Astrocyte (in vitro differentiated cells and primary cell): Measurements from ENCODE around the gene OTOR. TPM values are rescaled to one million over a fixed set of nuclear protein-coding genes. Genes with fewer than 3 reads are reported as not detected.

Experiments
- DNase-seq: peaks from one replicate; pipeline ENCODE4 v3.0.0-alpha.2; 2010; ENCODE audit warnings: low read depth
- FAIRE-seq: peaks from 2 replicates; lab custom pipeline; 2011; peaks lifted over from hg19 to GRCh38; lab: Jason Lieb, UNC
- H2AFZ ChIP-seq: 2 replicates; pipeline ENCODE4 v1.6.0; 2012; ENCODE audit warnings: low read depth, low read length, inconsistent platforms
- H3K27ac ChIP-seq: 2 replicates; pipeline ENCODE4 v1.5.1; 2011; ENCODE audit warnings: low read depth, low read length, inconsistent platforms
- H3K27me3 ChIP-seq: 2 replicates; pipeline ENCODE4 v1.6.0; 2011; ENCODE audit warnings: low read length, inconsistent platforms; ENCODE audit not compliant: insufficient read depth
- H3K36me3 ChIP-seq: 2 replicates; pipeline ENCODE4 v1.5.1; 2011; ENCODE audit warnings: low read length, inconsistent platforms; ENCODE audit not compliant: insufficient read depth
- H3K4me1 ChIP-seq: 2 replicates; pipeline ENCODE4 v1.5.1; 2011; ENCODE audit warnings: low read length, inconsistent platforms; ENCODE audit not compliant: insufficient read depth
- H3K4me2 ChIP-seq: 2 replicates; pipeline ENCODE4 v1.6.0; 2012; ENCODE audit warnings: low read length, inconsistent platforms
- H3K4me3 ChIP-seq: 2 replicates; pipeline ENCODE4 v1.5.1; 2011; ENCODE audit warnings: low read depth, mild to moderate bottlenecking, low read length, inconsistent platforms; ENCODE audit not compliant: insufficient read depth
- H3K79me2 ChIP-seq: 2 replicates; pipeline ENCODE4 v1.6.0; 2012; ENCODE audit warnings: mild to moderate bottlenecking, low read length, inconsistent platforms; ENCODE audit not compliant: insufficient read depth
- H3K9ac ChIP-seq: 2 replicates; pipeline ENCODE4 v1.6.0; 2012; ENCODE audit warnings: mild to moderate bottlenecking, low read length, inconsistent platforms
- H3K9me3 ChIP-seq: 2 replicates; pipeline ENCODE4 v1.5.1; 2012; ENCODE audit warnings: low read depth, mild to moderate bottlenecking, low read length, inconsistent platforms; ENCODE audit not compliant: insufficient read depth
- H4K20me1 ChIP-seq: 2 replicates; pipeline ENCODE4 v1.6.0; 2012; ENCODE audit warnings: low read length, inconsistent platforms; ENCODE audit not compliant: insufficient read depth
- H3K27ac Mint-ChIP-seq: one replicate; pipeline ENCODE4 v1.8.0; 2021; ENCODE audit warnings: mild to moderate bottlenecking, mixed read lengths; ENCODE audit not compliant: unreplicated experiment
- H3K27me3 Mint-ChIP-seq: one replicate; pipeline ENCODE4 v1.8.0; 2021; ENCODE audit warnings: low read depth, mixed read lengths; ENCODE audit not compliant: unreplicated experiment
- H3K36me3 Mint-ChIP-seq: one replicate; pipeline ENCODE4 v1.8.0; 2021; ENCODE audit warnings: low read depth, mixed read lengths; ENCODE audit not compliant: unreplicated experiment
- H3K4me1 Mint-ChIP-seq: one replicate; pipeline ENCODE4 v1.8.0; 2021; ENCODE audit warnings: low read depth, mixed read lengths; ENCODE audit not compliant: unreplicated experiment
- H3K4me3 Mint-ChIP-seq: one replicate; pipeline ENCODE4 v1.8.0; 2021; ENCODE audit warnings: mild to moderate bottlenecking, moderate library complexity, mixed read lengths; ENCODE audit not compliant: unreplicated experiment
- H3K9me3 Mint-ChIP-seq: one replicate; pipeline ENCODE4 v1.8.0; 2021; ENCODE audit warnings: mild to moderate bottlenecking, mixed read lengths; ENCODE audit not compliant: unreplicated experiment
- EZH2 ChIP-seq: IDR thresholded peaks from 2 replicates; pipeline ENCODE4 v1.6.1; 2012; ENCODE audit warnings: mild to moderate bottlenecking, low read length, inconsistent platforms; ENCODE audit not compliant: insufficient read depth
- total RNA-seq: library from RNA; stranded (reverse); gene quantifications from 2 replicates; pipeline ENCODE4 v1.2.1, GENCODE V29; 2021
- TF ChIP-seq, protein P1 (sequence below): IDR thresholded peaks from 2 replicates; pipeline ENCODE4 v1.5.1; 2011; ENCODE audit warnings: low read depth, mild to moderate bottlenecking, inconsistent platforms, low read length, moderate library complexity; ENCODE audit not compliant: insufficient read depth

Gene OTOR
- total RNA-seq, 1 donor from 2014 or later = not detected

DNA sequence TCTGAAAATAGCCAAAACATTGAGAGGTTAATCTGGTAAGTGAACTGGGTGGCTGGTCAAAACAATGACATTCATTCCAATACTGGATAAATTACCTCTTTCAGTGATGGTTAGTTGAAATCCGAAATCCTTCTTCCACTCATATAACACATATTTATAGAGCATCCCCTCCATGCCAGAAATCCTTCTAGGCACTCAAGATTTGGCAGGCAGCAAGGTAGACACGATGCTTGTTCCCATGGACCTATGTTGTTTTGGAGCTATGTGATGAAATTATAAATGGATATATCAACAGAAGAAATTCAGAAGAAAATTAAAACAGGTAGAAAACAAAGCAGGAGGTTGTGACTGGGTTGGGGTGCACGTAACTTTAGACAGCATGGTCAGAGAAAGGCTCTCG, 44.6 kb upstream of the OTOR start:
- Histone ChIP-seq H3K4me3 (no peak overlapping the region), H2AFZ (no peak overlapping the region), H3K9ac (no peak overlapping the region), H4K20me1 (no peaks in the 10 kb centered on the region), H3K4me2 (no peak overlapping the region), H3K79me2 (no peaks in the 10 kb centered on the region), H3K9me3 (no peaks in the 10 kb centered on the region), H3K4me1 (no peaks in the 10 kb centered on the region), H3K27me3 (no peaks in the 10 kb centered on the region), H3K27ac (no peak overlapping the region), H3K36me3 (no peaks in the 10 kb centered on the region)
- Mint-ChIP-seq H3K4me3 (no peak overlapping the region), H3K4me1 (no peaks in the 10 kb centered on the region), H3K36me3 (no peaks in the 10 kb centered on the region), H3K27ac (no peak overlapping the region), H3K9me3 (peaks cover 10% of the 10 kb centered on the region), H3K27me3 (no peaks in the 10 kb centered on the region)
- no peak for DNase-seq
- TF ChIP-seq, protein P1, sequence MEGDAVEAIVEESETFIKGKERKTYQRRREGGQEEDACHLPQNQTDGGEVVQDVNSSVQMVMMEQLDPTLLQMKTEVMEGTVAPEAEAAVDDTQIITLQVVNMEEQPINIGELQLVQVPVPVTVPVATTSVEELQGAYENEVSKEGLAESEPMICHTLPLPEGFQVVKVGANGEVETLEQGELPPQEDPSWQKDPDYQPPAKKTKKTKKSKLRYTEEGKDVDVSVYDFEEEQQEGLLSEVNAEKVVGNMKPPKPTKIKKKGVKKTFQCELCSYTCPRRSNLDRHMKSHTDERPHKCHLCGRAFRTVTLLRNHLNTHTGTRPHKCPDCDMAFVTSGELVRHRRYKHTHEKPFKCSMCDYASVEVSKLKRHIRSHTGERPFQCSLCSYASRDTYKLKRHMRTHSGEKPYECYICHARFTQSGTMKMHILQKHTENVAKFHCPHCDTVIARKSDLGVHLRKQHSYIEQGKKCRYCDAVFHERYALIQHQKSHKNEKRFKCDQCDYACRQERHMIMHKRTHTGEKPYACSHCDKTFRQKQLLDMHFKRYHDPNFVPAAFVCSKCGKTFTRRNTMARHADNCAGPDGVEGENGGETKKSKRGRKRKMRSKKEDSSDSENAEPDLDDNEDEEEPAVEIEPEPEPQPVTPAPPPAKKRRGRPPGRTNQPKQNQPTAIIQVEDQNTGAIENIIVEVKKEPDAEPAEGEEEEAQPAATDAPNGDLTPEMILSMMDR = no peak
- TF ChIP-seq EZH2 = no peak
- no peak for FAIRE-seq

DNA sequence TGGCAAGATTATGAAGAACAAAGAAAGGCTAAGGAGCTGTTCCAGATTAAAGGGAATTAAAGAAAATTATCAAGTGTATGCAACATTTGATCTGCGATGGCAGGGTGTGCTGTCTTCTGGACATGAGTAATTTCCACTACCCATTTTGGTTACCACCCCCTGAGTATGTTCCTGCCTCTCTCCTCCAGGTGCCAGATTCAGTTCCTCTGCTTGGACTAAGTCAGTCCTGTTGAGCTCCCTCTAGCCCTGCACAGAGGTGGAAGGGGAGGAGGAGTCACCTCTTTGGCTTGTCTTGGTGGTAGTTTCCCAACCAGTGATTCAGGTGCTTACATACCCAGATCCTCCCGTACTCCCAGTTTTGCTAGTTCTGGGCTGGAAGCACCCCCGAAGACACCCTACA, 40.5 kb upstream of the OTOR start:
- Mint-ChIP-seq H3K36me3 (no peaks in the 10 kb centered on the region), H3K27me3 (peaks cover 4% of the 10 kb centered on the region), H3K9me3 (peaks cover 10% of the 10 kb centered on the region), H3K27ac (no peak overlapping the region), H3K4me1 (no peaks in the 10 kb centered on the region), H3K4me3 (no peak overlapping the region)
- H3K27ac ChIP-seq = no peak overlapping the region
- no peaks in the 10 kb centered on the region for H3K36me3 ChIP-seq
- H3K9me3 ChIP-seq = no peaks in the 10 kb centered on the region
- no peak for FAIRE-seq
- H2AFZ ChIP-seq = no peak overlapping the region
- H3K4me1 ChIP-seq = no peaks in the 10 kb centered on the region
- H4K20me1 ChIP-seq = no peaks in the 10 kb centered on the region
- TF ChIP-seq EZH2 = no peak
- TF ChIP-seq, protein P1 = no peak
- H3K4me2 ChIP-seq = no peak overlapping the region
- H3K27me3 ChIP-seq = no peaks in the 10 kb centered on the region
- no peak overlapping the region for H3K4me3 ChIP-seq
- H3K79me2 ChIP-seq = no peaks in the 10 kb centered on the region
- no peak overlapping the region for H3K9ac ChIP-seq
- DNase-seq = no peak

DNA sequence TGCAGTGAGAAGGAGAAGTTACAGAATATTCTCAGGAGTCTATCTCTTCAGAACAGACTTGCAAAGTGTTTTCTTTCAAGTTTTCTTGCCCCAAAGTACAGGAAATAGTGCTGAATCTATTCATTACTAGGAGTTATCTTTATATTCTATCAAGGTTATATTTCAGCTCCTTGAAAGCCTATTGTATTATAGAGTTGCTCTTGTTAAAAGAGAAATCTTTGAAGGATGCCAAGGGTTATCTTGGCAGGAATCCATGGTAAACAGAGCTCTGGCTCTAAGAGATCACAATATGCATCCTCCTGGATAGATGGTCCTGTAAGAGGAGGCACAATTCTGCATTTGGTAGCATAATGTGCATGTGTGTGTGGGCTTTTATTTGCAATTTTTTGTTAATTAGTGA, 39.6 kb upstream of the OTOR start:
- Histone ChIP-seq H3K36me3 (no peaks in the 10 kb centered on the region), H3K4me2 (no peak overlapping the region), H4K20me1 (no peaks in the 10 kb centered on the region), H2AFZ (no peak overlapping the region), H3K27me3 (no peaks in the 10 kb centered on the region), H3K4me1 (no peaks in the 10 kb centered on the region), H3K27ac (no peak overlapping the region), H3K4me3 (no peak overlapping the region), H3K79me2 (no peaks in the 10 kb centered on the region), H3K9me3 (no peaks in the 10 kb centered on the region), H3K9ac (no peak overlapping the region)
- Mint-ChIP-seq H3K27me3 (peaks cover 4% of the 10 kb centered on the region), H3K9me3 (peaks cover 10% of the 10 kb centered on the region), H3K36me3 (no peaks in the 10 kb centered on the region), H3K27ac (no peak overlapping the region), H3K4me1 (no peaks in the 10 kb centered on the region), H3K4me3 (no peak overlapping the region)
- DNase-seq (no peak), FAIRE-seq (no peak)
- TF ChIP-seq, protein P1 = no peak
- TF ChIP-seq EZH2 = no peak
